Right lobe of liver (tissue), 6 donors: Measurements from ENCODE around the gene MFSD6L. TPM values are rescaled to one million over a fixed set of nuclear protein-coding genes. Genes with fewer than 3 reads are reported as not detected.
A peak's percentile ranks its signal among the peaks of the same experiment; 100 is the strongest.

ENCODE experiments used
- ATAC-seq, 4 donors: fragments of 200-7000 bp; cut with Tn5 transposase; one replicate each; pipeline ENCODE4 v1.9.1; 2020; ENCODE audit warnings: mild to moderate bottlenecking in 4 of 4, moderate library complexity in 4 of 4
- DNase-seq, 3 donors: peaks; one replicate each; pipeline ENCODE4 v3.0.0-alpha.2; 2020
- H3K27ac ChIP-seq, 3 donors: fragments of 200-600 bp; one replicate each; pipeline ENCODE4 v1.8.0; 2022
- H3K27me3 ChIP-seq, 2 donors: fragments of 200-600 bp; one replicate each; pipeline ENCODE4 v1.8.0; 2022
- H3K36me3 ChIP-seq, 4 donors: fragments of 200-600 bp; sonication (generic) in 1 of 4; one replicate each; pipeline versions ENCODE4 v1.5.1 to v1.8.0; 2017 to 2022; ENCODE audit warnings: control low read depth in 1 of 4
- H3K4me1 ChIP-seq, 4 donors: fragments of 200-600 bp; sonication (generic) in 1 of 4; one replicate each; pipeline versions ENCODE4 v1.5.1 to v1.8.0; 2017 to 2022; ENCODE audit warnings: control low read depth in 1 of 4
- H3K4me3 ChIP-seq, 3 donors: fragments of 200-600 bp; one replicate each; pipeline ENCODE4 v1.8.0; 2022
- H3K9me3 ChIP-seq, 4 donors: fragments of 200-600 bp; sonication (generic) in 1 of 4; one replicate each; pipeline versions ENCODE4 v1.5.1 to v1.8.0; 2017 to 2022; ENCODE audit warnings: control low read depth in 1 of 4
- CTCF ChIP-seq, 4 donors: fragments of 200-600 bp in 3 of 4; fragments of 450-650 bp in 1 of 4; IDR thresholded peaks; one replicate each; pipeline versions ENCODE4 v1.5.1 to v1.8.0; 2016 to 2022; ENCODE audit warnings: antibody characterized with exemption in 4 of 4, mild to moderate bottlenecking in 2 of 4
- POLR2A ChIP-seq: fragments of 450-650 bp; IDR thresholded peaks from one replicate; pipeline ENCODE4 v1.6.1; 2017; ENCODE audit warnings: antibody characterized with exemption, mild to moderate bottlenecking
- WGBS: methylation state at CpG from one replicate; pipeline ENCODE4 v1.1.6; 2018; ENCODE audit warnings: low coverage, low lambda C conversion rate; ENCODE audit not compliant: insufficient coverage; ENCODE audit errors: missing lambda C conversion rate; 5-methylcytosine and 5-hydroxymethylcytosine counted together
- intact Hi-C, 2 donors: fragments of 100-400 bp; cut with DNase I; formaldehyde crosslinking; loops; one replicate each; pipeline versions ENCODE4 v1.11.2 to v1.14.1; 2022
- total RNA-seq, 6 experiments: library from RNA; depleted of rRNA in 2 of 6; stranded (reverse); fragments of >200 nt in 2 of 6; fragmentation: NEBNext Ultra II Directional in 3 of 6; extraction: Animal tissue kit (Norgen Biotek cat#: 25700) in 3 of 6; gene quantifications; one replicate each; pipeline versions ENCODE4 v1.1.0 to v1.2.4, GENCODE V29; 2016 to 2023
- donor health status: DM: no; HTN: yes; CAD: no.
- donor health status: DM: no; HTN: no; CAD: no.
- donor health status: DM: no; HTN: no; CAD: no.
- donor health status: DM: no; HTN: yes; CAD: no.
- donor health status: DM: no; HTN: yes; CAD: no.

Gene MFSD6L
- total RNA-seq, 6 experiments from 2014 or later, result not detected

GRCh38 chr17:8798176-8798845, 854 bp downstream of the MFSD6L start:
- H3K4me1 ChIP-seq, result peaks cover 0 to 6% (median 0%) of the 10 kb centered on the region in 4 donors
- H3K36me3 ChIP-seq, result no peaks in the 10 kb centered on the region
- WGBS, result 54% methylated on average over 10 of the region's 23 CpGs
- no peak overlapping the region for H3K4me3 ChIP-seq
- DNase-seq (no peak), ATAC-seq (no peak)
- TF ChIP-seq CTCF (IDR thresholded peaks at IDR 0.05) (no peak), POLR2A (no peak)
- no peak overlapping the region for H3K27ac ChIP-seq
- no peaks in the 10 kb centered on the region for H3K9me3 ChIP-seq
- intact Hi-C loops, result no loop called here
- H3K27me3 ChIP-seq, result no peaks in the 10 kb centered on the region

- ATAC-seq, result no peak
Observed at GRCh38 chr17:8797621-8798175, 1.5 kb downstream of the MFSD6L start.

GRCh38 chr17:8794636-8795035, 4.5 kb downstream of the MFSD6L start:
- TF ChIP-seq CTCF (IDR thresholded peaks at IDR 0.05) (no peak), POLR2A (no peak)
- Histone ChIP-seq H3K4me3 (no peak overlapping the region), H3K27ac (no peak overlapping the region), H3K4me1 (peaks cover 0 to 6% (median 0%) of the 10 kb centered on the region in 4 donors), H3K9me3 (no peaks in the 10 kb centered on the region), H3K36me3 (no peaks in the 10 kb centered on the region), H3K27me3 (no peaks in the 10 kb centered on the region)
- intact Hi-C loops, result no loop called here
- DNase-seq (no peak), ATAC-seq (peak in 2 of 4 donors; percentile 26 to 45)
- 64% methylated on average over 3 of the region's 7 CpGs for WGBS

More at GRCh38 chr17:8797621-8798175, 1.5 kb downstream of the MFSD6L start:
- H3K4me1 ChIP-seq, result peaks cover 0 to 6% (median 0%) of the 10 kb centered on the region in 4 donors
- 67% methylated on average over 3 of the region's 14 CpGs for WGBS
- H3K4me3 ChIP-seq, result no peak overlapping the region
- H3K9me3 ChIP-seq, result no peaks in the 10 kb centered on the region
- H3K36me3 ChIP-seq, result no peaks in the 10 kb centered on the region
- H3K27me3 ChIP-seq, result no peaks in the 10 kb centered on the region
- no peak overlapping the region for H3K27ac ChIP-seq
- intact Hi-C loops, result no loop called here
- DNase-seq, result no peak
- TF ChIP-seq CTCF (IDR thresholded peaks at IDR 0.05) (no peak), POLR2A (no peak)

- H3K27ac ChIP-seq, result no peak overlapping the region
- no peak for DNase-seq
- no peaks in the 10 kb centered on the region for H3K27me3 ChIP-seq
- intact Hi-C loops, result no loop called here
- 57% methylated on average over 2 of the region's 2 CpGs for WGBS
- no peaks in the 10 kb centered on the region for H3K36me3 ChIP-seq
- H3K9me3 ChIP-seq, result no peaks in the 10 kb centered on the region
- peak in 2 of 4 donors; percentile 15 to 56 for ATAC-seq
- H3K4me3 ChIP-seq, result no peak overlapping the region
- H3K4me1 ChIP-seq, result no peaks in the 10 kb centered on the region
- TF ChIP-seq CTCF (IDR thresholded peaks at IDR 0.05), result no peak
- TF ChIP-seq POLR2A, result no peak
Observed at GRCh38 chr17:8793649-8794048, 5.5 kb downstream of the MFSD6L start.
